Colonic mucosa (tissue), 4 donors: ENCODE measurements around the gene C16orf92. TPM values are rescaled to one million over a fixed set of nuclear protein-coding genes. Genes with fewer than 3 reads are reported as not detected.

Experiments used
- DNase-seq: peaks from one replicate; pipeline ENCODE4 v3.0.0-alpha.2; 2020
- H3K27ac ChIP-seq: fragments of 200-600 bp; one replicate; pipeline ENCODE4 v1.8.0; 2021
- H3K27me3 ChIP-seq: fragments of 200-600 bp; one replicate; pipeline ENCODE4 v1.8.0; 2021
- H3K36me3 ChIP-seq: fragments of 200-600 bp; one replicate; pipeline ENCODE4 v1.8.0; 2021
- H3K4me1 ChIP-seq: fragments of 200-600 bp; one replicate; pipeline ENCODE4 v1.8.0; 2021; ENCODE audit warnings: mild to moderate bottlenecking
- H3K4me3 ChIP-seq: fragments of 200-600 bp; one replicate; pipeline ENCODE4 v1.8.0; 2021
- H3K9ac ChIP-seq, 2 donors: one replicate each; pipeline ENCODE4 v1.7.0; 2013; ENCODE audit warnings: control low read depth in 2 of 2, low read depth in 2 of 2, low read length in 2 of 2
- H3K9me3 ChIP-seq: fragments of 200-600 bp; one replicate; pipeline ENCODE4 v1.8.0; 2021
- CTCF ChIP-seq: fragments of 200-600 bp; IDR thresholded peaks from one replicate; pipeline ENCODE4 v1.8.0; 2022; ENCODE audit warnings: antibody characterized with exemption, mild to moderate bottlenecking
- intact Hi-C: fragments of 100-400 bp; cut with DNase I; formaldehyde crosslinking; loops from one replicate; pipeline ENCODE4 v1.14.1; 2022
- total RNA-seq, 2 donors: library from RNA; stranded (reverse); fragmentation: NEBNext Ultra II Directional in 1 of 2; extraction: Animal tissue kit (Norgen Biotek cat#: 25700) in 1 of 2; gene quantifications; one replicate each; pipeline ENCODE4 v1.2.1, GENCODE V29; 2021
- donor health status: healthy.
- donor health status: DM: no; HTN: no; CAD: no.
- donor health status: DM: no; HTN: no; CAD: no.

C16orf92 gene
- total RNA-seq, 2 donors from 2014 or later: not detected

GRCh38 chr16:30054959-30055553 lies 32.1 kb downstream of the C16orf92 start:
- TF ChIP-seq CTCF: peak; percentile 61
- Histone ChIP-seq H3K36me3 (no peaks in the 10 kb centered on the region), H3K27me3 (no peaks in the 10 kb centered on the region), H3K4me1 (peaks cover 4% of the 10 kb centered on the region), H3K9me3 (no peaks in the 10 kb centered on the region), H3K9ac (no peak overlapping the region), H3K27ac (no peak overlapping the region), H3K4me3 (no peak overlapping the region)
- peak; percentile 67 for DNase-seq
- intact Hi-C loops: no loop called here

GRCh38 chr16:30060346-30060745 lies 37.3 kb downstream of the C16orf92 start:
- H3K9ac ChIP-seq: no peak overlapping the region
- H3K4me3 ChIP-seq: no peak overlapping the region
- H3K4me1 ChIP-seq: peaks cover 4% of the 10 kb centered on the region
- H3K27ac ChIP-seq: no peak overlapping the region
- no peak for TF ChIP-seq CTCF
- H3K27me3 ChIP-seq: no peaks in the 10 kb centered on the region
- H3K9me3 ChIP-seq: no peaks in the 10 kb centered on the region
- H3K36me3 ChIP-seq: no peaks in the 10 kb centered on the region
- DNase-seq: no peak
- intact Hi-C loops: no loop called here

- H3K36me3 ChIP-seq: no peaks in the 10 kb centered on the region
- H3K9me3 ChIP-seq: no peaks in the 10 kb centered on the region
- no peak for DNase-seq
- no peak overlapping the region for H3K27ac ChIP-seq
- no peak for TF ChIP-seq CTCF
- peaks cover 4% of the 10 kb centered on the region for H3K4me1 ChIP-seq
- intact Hi-C loops: no loop called here
- H3K9ac ChIP-seq: peak overlapping the region in 1 of 2 donors; percentile 12
- no peak overlapping the region for H3K4me3 ChIP-seq
- H3K27me3 ChIP-seq: no peaks in the 10 kb centered on the region
These were observed 38.0 kb downstream of the C16orf92 start for GRCh38 chr16:30060836-30061554.

- no peak for TF ChIP-seq CTCF
- Histone ChIP-seq H3K36me3 (peaks cover 6% of the 10 kb centered on the region), H3K4me1 (peaks cover 6% of the 10 kb centered on the region), H3K27ac (peak overlapping the region; percentile 96), H3K27me3 (no peaks in the 10 kb centered on the region), H3K9ac (peak overlapping the region; percentile 71 to 76), H3K4me3 (peak overlapping the region; percentile 89), H3K9me3 (no peaks in the 10 kb centered on the region)
- intact Hi-C loops: no loop called here
- no peak for DNase-seq
These were observed 40.4 kb downstream of the C16orf92 start for GRCh38 chr16:30063278-30063892.

- H3K9me3 ChIP-seq: no peaks in the 10 kb centered on the region
- peak; percentile 81 for DNase-seq
- peak overlapping the region; percentile 96 for H3K27ac ChIP-seq
- peak overlapping the region; percentile 71 to 76 for H3K9ac ChIP-seq
- no peak for TF ChIP-seq CTCF
- H3K4me1 ChIP-seq: peaks cover 8% of the 10 kb centered on the region
- H3K4me3 ChIP-seq: peak overlapping the region; percentile 89
- H3K36me3 ChIP-seq: peaks cover 10% of the 10 kb centered on the region
- intact Hi-C loops: no loop called here
- no peaks in the 10 kb centered on the region for H3K27me3 ChIP-seq
These were observed 41.1 kb downstream of the C16orf92 start for GRCh38 chr16:30063893-30064728.
